GM19043 (cell line): ENCODE data around the gene TNPO1.
"Not testable (repeated sequence)": the region's sequence is repeated elsewhere in the genome, so short reads cannot be mapped to it uniquely, and the experiment has no call there.

Source experiments
- ATAC-seq: cut with Tn5 transposase; IDR thresholded peaks from one replicate; pipeline ENCODE4 v1.9.1; 2021; ENCODE audit warnings: low read depth; ENCODE audit not compliant: unreplicated experiment

Gene TNPO1

GRCh38 chr5:72921886-72922285 is 105.4 kb downstream of the TNPO1 start:
- ATAC-seq, result no peak

- no peak for ATAC-seq
These were observed 106.0 kb downstream of the TNPO1 start for GRCh38 chr5:72922422-72922821.

GRCh38 chr5:72925336-72926010 is 109.0 kb downstream of the TNPO1 start:
- ATAC-seq, result no peak

GRCh38 chr5:72932686-72933085 is 116.2 kb downstream of the TNPO1 start:
- not testable (repeated sequence) for ATAC-seq

GRCh38 chr5:72934953-72935725 is 118.7 kb downstream of the TNPO1 start:
- ATAC-seq, result not testable (repeated sequence)

GRCh38 chr5:72936893-72937292 is 120.4 kb downstream of the TNPO1 start:
- no peak for ATAC-seq

GRCh38 chr5:72937517-72938061 is 121.1 kb downstream of the TNPO1 start:
- no peak for ATAC-seq

GRCh38 chr5:72938206-72938605 is 121.7 kb downstream of the TNPO1 start:
- no peak for ATAC-seq

- ATAC-seq, result no peak
These were observed 123.6 kb downstream of the TNPO1 start for GRCh38 chr5:72940082-72940481.

- no peak for ATAC-seq
These were observed 126.8 kb downstream of the TNPO1 start for GRCh38 chr5:72943307-72943706.

- ATAC-seq, result no peak
These were observed 131.0 kb downstream of the TNPO1 start for GRCh38 chr5:72947498-72947897.

- ATAC-seq, result no peak
These were observed 133.0 kb downstream of the TNPO1 start for GRCh38 chr5:72949481-72949880.

GRCh38 chr5:72951671-72952468 is 135.4 kb downstream of the TNPO1 start:
- ATAC-seq, result no peak

- ATAC-seq, result no peak
These were observed 137.9 kb downstream of the TNPO1 start for GRCh38 chr5:72954389-72954788.

GRCh38 chr5:72955143-72955767 is 138.8 kb downstream of the TNPO1 start:
- ATAC-seq, result peak; percentile 33

GRCh38 chr5:72955768-72956323 is 139.4 kb downstream of the TNPO1 start, which contains the start of gene FCHO2:
Gene FCHO2 (plus strand): TSS chr5:72956041. CDS start chr5:72956097, 56 bp downstream.
- ATAC-seq, result peak; percentile 90

- peak; percentile 31 for ATAC-seq
These were observed 140.1 kb downstream of the TNPO1 start for GRCh38 chr5:72956324-72957140.

GRCh38 chr5:72957337-72957736 is 140.9 kb downstream of the TNPO1 start:
- no peak for ATAC-seq

GRCh38 chr5:72959257-72959656 is 142.8 kb downstream of the TNPO1 start:
- ATAC-seq, result no peak
